ENCODE data around the gene MAP3K14. TPM values are rescaled to one million over a fixed set of nuclear protein-coding genes. Genes with fewer than 3 reads are reported as not detected.
A peak's percentile ranks its signal among the peaks of the same experiment; 100 is the strongest.

Gene MAP3K14
- total RNA-seq, 3 donors from 2014 or later: 76.3 to 88.2 (median 85.8) TPM

GRCh38 chr17:45222289-45222995 is 94.4 kb downstream of the MAP3K14 start:
- Mint-ChIP-seq H3K9me3 (no peaks in the 10 kb centered on the region), H3K36me3 (ENCODE audit: insufficient read depth) (peaks cover 4% of the 10 kb centered on the region), H3K27me3 (ENCODE audit: low read depth) (no peaks in the 10 kb centered on the region), H3K4me1 (ENCODE audit: low read depth) (peaks cover 62% of the 10 kb centered on the region), H3K4me3 (peak overlapping the region; percentile 96)
- ATAC-seq: peak in 1 of 2 donors; percentile 5
- peak; percentile 65 for DNase-seq

- ATAC-seq (no peak), DNase-seq (no peak)
- Mint-ChIP-seq H3K27me3 (ENCODE audit: low read depth) (no peaks in the 10 kb centered on the region), H3K4me1 (ENCODE audit: low read depth) (peaks cover 58% of the 10 kb centered on the region), H3K9me3 (no peaks in the 10 kb centered on the region), H3K36me3 (ENCODE audit: insufficient read depth) (peaks cover 4% of the 10 kb centered on the region), H3K4me3 (no peak overlapping the region)
Measured at GRCh38 chr17:45222014-45222288, 94.9 kb downstream of the MAP3K14 start.

- Mint-ChIP-seq H3K27me3 (ENCODE audit: low read depth) (no peaks in the 10 kb centered on the region), H3K4me1 (ENCODE audit: low read depth) (peaks cover 57% of the 10 kb centered on the region), H3K36me3 (ENCODE audit: insufficient read depth) (peaks cover 9% of the 10 kb centered on the region), H3K4me3 (peak within 1 kb of the TSS; percentile 96), H3K9me3 (no peaks in the 10 kb centered on the region)
- peak; percentile 47 for DNase-seq
- peak in 1 of 2 donors; percentile 5 for ATAC-seq
Measured at GRCh38 chr17:45221081-45222013, 95.5 kb downstream of the MAP3K14 start, which contains the start of gene FMNL1. FMNL1 (plus strand) TSS chr17:45221885; CDS start chr17:45222125, 240 bp downstream.

- H3K9me3 Mint-ChIP-seq: no peaks in the 10 kb centered on the region
- peaks cover 48% of the 10 kb centered on the region for H3K4me1 Mint-ChIP-seq (ENCODE audit: low read depth)
- H3K4me3 Mint-ChIP-seq: peak overlapping the region; percentile 88
- ATAC-seq (no peak), DNase-seq (no peak)
- peaks cover 11% of the 10 kb centered on the region for H3K36me3 Mint-ChIP-seq (ENCODE audit: insufficient read depth)
- H3K27me3 Mint-ChIP-seq (ENCODE audit: low read depth): no peaks in the 10 kb centered on the region
Measured at GRCh38 chr17:45220079-45220478, 96.7 kb downstream of the MAP3K14 start.

- Mint-ChIP-seq H3K36me3 (ENCODE audit: insufficient read depth) (peaks cover 11% of the 10 kb centered on the region), H3K27me3 (ENCODE audit: low read depth) (no peaks in the 10 kb centered on the region), H3K4me1 (ENCODE audit: low read depth) (peaks cover 39% of the 10 kb centered on the region), H3K9me3 (no peaks in the 10 kb centered on the region), H3K4me3 (peak overlapping the region; percentile 88)
- DNase-seq (peak; percentile 91), ATAC-seq (no peak)
Measured at GRCh38 chr17:45218895-45219661, 97.7 kb downstream of the MAP3K14 start.

Other genes starting within 250 kb of the MAP3K14 start
- gene PLCD3, start 184.5 kb downstream of the MAP3K14 start, total RNA-seq: 1 to 10 TPM; 3.5 to 5.5 (median 3.5) TPM
- gene ACBD4, start 181.3 kb downstream of the MAP3K14 start, total RNA-seq: 1 to 10 TPM; 4.5 to 5.7 (median 4.7) TPM
- 10 to 100 TPM; 49.6 to 60.8 (median 51.3) TPM for gene HEXIM1, start 168.5 kb downstream of the MAP3K14 start, total RNA-seq
- gene HEXIM2, start 155.1 kb downstream of the MAP3K14 start, total RNA-seq: 1 to 10 TPM; 5.3 to 7.6 (median 6.2) TPM
- 100 to 1,000 TPM; 141 to 190 (median 158) TPM for gene FMNL1, start 95.1 kb downstream of the MAP3K14 start, total RNA-seq
- gene SPATA32, start 54.9 kb downstream of the MAP3K14 start, total RNA-seq: under 1 TPM; 0.25 to 0.63 (median 0.27) TPM
- 10 to 100 TPM; 39.8 to 46.0 (median 44.2) TPM for gene ARHGAP27, start 115.8 kb upstream of the MAP3K14 start, total RNA-seq
- 10 to 100 TPM; 26.2 to 32.4 (median 28.6) TPM for gene PLEKHM1, start 173.7 kb upstream of the MAP3K14 start, total RNA-seq